Small intestine (tissue), 16 donors: ENCODE measurements around the gene ZCCHC13. TPM values are rescaled to one million over a fixed set of nuclear protein-coding genes. Genes with fewer than 3 reads are reported as not detected.
A peak's percentile ranks its signal among the peaks of the same experiment; 100 is the strongest.
"Not testable (repeated sequence)": the region's sequence is repeated elsewhere in the genome, so short reads cannot be mapped to it uniquely, and the experiment has no call there.

ENCODE experiments used
- DNase-seq, 2 donors: peaks; one replicate each; pipeline versions ENCODE4 v3.0.0 to v3.0.0-alpha.2; 2013
- FAIRE-seq: peaks from 2 replicates; lab custom pipeline; 2012; peaks lifted over from hg19 to GRCh38; lab: Jason Lieb, UNC
- H3K27ac ChIP-seq, 3 donors: one replicate each; pipeline ENCODE4 v1.5.1; 2013; ENCODE audit warnings: low read length in 2 of 3, mild to moderate bottlenecking in 2 of 3, control low read depth in 1 of 3, inconsistent platforms in 1 of 3, low read depth in 1 of 3, moderate library complexity in 1 of 3
- H3K27me3 ChIP-seq, 3 donors: one replicate each; pipeline ENCODE4 v1.6.1; 2013; ENCODE audit warnings: low read length in 3 of 3, inconsistent platforms in 1 of 3; ENCODE audit not compliant: control insufficient read depth in 3 of 3, insufficient read depth in 3 of 3
- H3K36me3 ChIP-seq, 3 donors: one replicate each; pipeline ENCODE4 v1.6.1; 2013; ENCODE audit warnings: low read length in 3 of 3, inconsistent platforms in 1 of 3, low read depth in 1 of 3, mild to moderate bottlenecking in 1 of 3, moderate library complexity in 1 of 3; ENCODE audit not compliant: control insufficient read depth in 3 of 3, insufficient read depth in 2 of 3
- H3K4me1 ChIP-seq, 3 donors: one replicate each; pipeline ENCODE4 v1.6.1; 2013; ENCODE audit warnings: low read length in 2 of 3, inconsistent platforms in 1 of 3, low read depth in 1 of 3, mild to moderate bottlenecking in 1 of 3, moderate library complexity in 1 of 3; ENCODE audit not compliant: control insufficient read depth in 3 of 3, insufficient read depth in 2 of 3
- H3K4me3 ChIP-seq, 3 donors: one replicate each; pipeline ENCODE4 v1.5.1; 2013; ENCODE audit warnings: low read length in 3 of 3, control low read depth in 1 of 3, inconsistent platforms in 1 of 3, low read depth in 1 of 3, mild to moderate bottlenecking in 1 of 3, moderate library complexity in 1 of 3
- H3K9me3 ChIP-seq, 2 donors: one replicate each; pipeline ENCODE4 v1.6.1; 2013; ENCODE audit warnings: low read depth in 1 of 2, low read length in 1 of 2; ENCODE audit not compliant: control insufficient read depth in 2 of 2, insufficient read depth in 1 of 2
- WGBS, 3 donors: extraction: QIAGEN DNeasy Blood & Tissue Kit; methylation state at CpG; one replicate each; pipeline ENCODE4 v1.1.7; 2013; 5-methylcytosine and 5-hydroxymethylcytosine counted together
- long read RNA-seq, 10 donors: transcript quantifications; one replicate each; lab custom pipeline, GENCODE V29; 2026
- polyA plus RNA-seq, 4 donors: library from polyadenylated mRNA; stranded (reverse) in 3 of 4; unstranded in 1 of 4; fragments of 200-250 nt in 3 of 4; fragments of 120-200 nt in 1 of 4; gene quantifications; one replicate each; pipeline versions ENCODE4 v1.2.1 to v1.2.3, GENCODE V29; 2013
- donor health status: healthy with polysubstance abuse.
- donor health status: control.
- donor health status: control.
- donor health status: Bipolar disorder and iron deficiency.
- donor health status: healthy.

ZCCHC13 gene
- not detected for polyA plus RNA-seq
- long read RNA-seq, donor 1 = 0 reads
- long read RNA-seq, donor 2 = 0 reads
- long read RNA-seq, donor 3 = 0 reads
- long read RNA-seq, donor 4 = 0 reads
- long read RNA-seq, donor 5 = 0 reads
- long read RNA-seq, donor 6 = 0 reads
- long read RNA-seq, donor 7 = 0 reads
- long read RNA-seq, donor 8 = 0 reads
- long read RNA-seq, donor 9 = 0 reads
- long read RNA-seq, donor 10 = 0 reads

DNA sequence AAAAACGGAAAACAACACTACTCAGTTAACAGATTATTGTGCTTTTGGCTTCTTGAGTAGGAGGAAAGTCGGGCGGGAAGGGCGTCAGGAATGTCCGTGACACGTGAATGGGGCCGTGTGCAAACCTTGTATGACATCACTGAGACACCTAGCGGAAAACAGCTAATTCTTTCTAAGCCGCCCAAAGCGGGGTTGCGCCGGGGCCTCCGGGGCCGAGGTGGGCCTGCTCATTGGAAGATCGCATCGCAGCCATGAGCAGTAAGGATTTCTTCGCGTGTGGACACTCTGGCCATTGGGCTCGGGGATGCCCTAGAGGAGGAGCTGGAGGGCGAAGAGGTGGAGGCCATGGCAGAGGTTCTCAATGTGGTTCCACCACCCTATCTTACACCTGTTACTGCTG lies at the start of gene ZCCHC13:
ZCCHC13 (plus strand) TSS at position 165 of the 400 bp plus-strand sequence; CDS start at position 252, 87 bp downstream.
- Histone ChIP-seq H3K36me3 (no peaks in the 10 kb centered on the region), H3K27me3 (no peaks in the 10 kb centered on the region), H3K4me1 (no peaks in the 10 kb centered on the region), H3K9me3 (no peaks in the 10 kb centered on the region), H3K27ac (no peak within 1 kb of the TSS), H3K4me3 (no peak within 1 kb of the TSS)
- DNase-seq = no peak
- WGBS, 3 donors = 90 to 96% (median 95%) methylated on average over 20 of the region's 20 CpGs
- FAIRE-seq = no peak

DNA sequence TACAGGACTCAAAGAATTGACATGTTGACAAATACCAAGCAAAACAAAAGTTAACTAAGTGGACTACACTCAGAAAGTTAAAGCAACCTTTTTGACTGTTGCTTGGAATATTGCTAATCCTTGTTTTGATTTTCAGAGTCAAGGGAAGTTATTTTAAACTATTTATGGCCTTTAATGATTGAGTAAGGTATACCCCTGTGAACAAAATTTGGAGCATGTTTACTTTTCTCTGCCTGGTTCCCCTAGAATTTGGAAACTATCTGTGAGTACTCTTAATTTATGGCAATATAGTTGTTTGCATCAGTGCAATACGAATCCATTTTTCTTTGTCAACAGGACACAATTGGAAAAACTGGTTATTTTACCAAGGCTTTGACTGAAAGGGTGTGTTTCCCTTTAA lies 45.9 kb upstream of the ZCCHC13 start:
- peaks cover 2 to 25% (median 2%) of the 10 kb centered on the region in 3 donors for H3K36me3 ChIP-seq
- FAIRE-seq, H3K4me3 ChIP-seq, H3K4me1 ChIP-seq, H3K27me3 ChIP-seq, DNase-seq, H3K27ac ChIP-seq, H3K9me3 ChIP-seq: not testable (repeated sequence)
- WGBS, 3 donors = 67 to 94% (median 94%) methylated on average over 1 of the region's 1 CpG

DNA sequence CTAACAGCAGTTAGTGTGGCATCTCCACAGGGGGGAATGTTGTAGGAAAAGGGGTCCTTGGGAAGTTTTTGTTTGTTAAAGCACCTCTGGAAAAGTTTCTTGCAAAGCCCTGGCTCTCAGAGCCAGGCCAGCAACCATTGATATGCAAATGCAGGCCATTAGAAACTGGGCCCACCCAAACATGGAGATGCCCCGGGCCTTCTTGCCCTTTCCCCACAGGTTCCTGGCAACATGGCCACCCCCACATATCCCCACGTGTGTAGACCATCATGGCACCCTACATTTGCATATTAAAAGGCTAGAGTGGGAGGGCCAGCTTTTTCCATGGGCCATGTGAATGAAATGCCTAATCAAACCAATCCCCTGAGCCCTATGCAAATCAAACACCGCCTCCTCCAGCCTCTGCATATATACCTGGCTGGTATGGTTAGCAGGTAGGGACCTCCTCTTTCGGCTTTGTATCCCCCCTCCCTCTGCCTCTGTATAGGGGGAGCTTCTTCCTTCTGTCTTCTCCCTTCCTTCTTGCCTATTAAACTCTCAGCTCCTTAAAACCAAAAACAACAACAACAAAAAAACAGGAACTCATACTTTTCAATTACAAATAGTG lies 44.0 kb upstream of the ZCCHC13 start:
- FAIRE-seq = no peak

DNA sequence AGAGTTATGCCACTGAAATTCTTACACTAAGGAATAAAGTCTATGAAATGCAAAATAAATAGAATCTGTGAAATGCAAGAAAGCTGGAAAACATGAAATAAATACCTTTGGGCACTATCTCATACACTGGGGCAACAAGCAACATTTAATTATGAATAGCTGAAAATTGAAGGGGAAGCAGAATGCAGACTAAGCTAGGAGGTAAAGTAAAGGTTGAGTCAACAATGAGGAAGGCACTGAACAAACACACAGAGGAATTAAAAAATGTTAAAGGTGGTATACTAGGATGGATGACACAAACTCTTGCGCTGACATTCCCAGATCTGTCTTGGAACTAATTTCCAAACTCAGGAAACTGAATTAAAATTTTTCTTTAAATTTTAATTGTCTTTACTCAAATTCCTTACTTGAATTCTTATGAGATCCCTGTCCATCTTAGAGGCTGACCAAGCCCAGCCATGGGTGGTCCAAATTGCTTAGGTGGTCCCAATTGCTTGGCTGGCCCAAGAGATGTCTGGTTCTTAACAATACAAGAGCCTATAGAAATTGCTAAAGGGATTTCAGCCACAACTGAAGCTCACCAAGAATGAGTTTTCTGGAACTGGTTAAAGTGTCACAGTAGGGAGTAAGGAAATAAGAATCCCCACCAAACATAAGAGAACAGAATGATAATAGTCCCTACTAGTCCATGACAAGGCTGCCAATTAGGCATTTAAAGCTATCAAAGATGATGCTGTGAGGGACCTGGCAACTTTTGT lies 41.3 kb upstream of the ZCCHC13 start:
- Histone ChIP-seq H3K27me3 (no peaks in the 10 kb centered on the region), H3K36me3 (peaks cover 2 to 24% (median 2%) of the 10 kb centered on the region in 3 donors), H3K4me3 (no peak overlapping the region), H3K27ac (no peak overlapping the region), H3K4me1 (no peaks in the 10 kb centered on the region), H3K9me3 (no peaks in the 10 kb centered on the region)
- no peak for FAIRE-seq
- no peak for DNase-seq
- WGBS, 3 donors = 84 to 100% (median 100%) methylated on average over 1 of the region's 1 CpG

More for the DNA sequence above, 44.0 kb upstream of the ZCCHC13 start:
- DNase-seq = no peak
- Histone ChIP-seq H3K4me1 (no peaks in the 10 kb centered on the region), H3K27ac (no peak overlapping the region), H3K4me3 (no peak overlapping the region), H3K27me3 (no peaks in the 10 kb centered on the region), H3K9me3 (no peaks in the 10 kb centered on the region), H3K36me3 (peaks cover 2 to 26% (median 2%) of the 10 kb centered on the region in 3 donors)
- 59 to 82% (median 79%) methylated on average over 4 of the region's 4 CpGs for WGBS, 3 donors

DNA sequence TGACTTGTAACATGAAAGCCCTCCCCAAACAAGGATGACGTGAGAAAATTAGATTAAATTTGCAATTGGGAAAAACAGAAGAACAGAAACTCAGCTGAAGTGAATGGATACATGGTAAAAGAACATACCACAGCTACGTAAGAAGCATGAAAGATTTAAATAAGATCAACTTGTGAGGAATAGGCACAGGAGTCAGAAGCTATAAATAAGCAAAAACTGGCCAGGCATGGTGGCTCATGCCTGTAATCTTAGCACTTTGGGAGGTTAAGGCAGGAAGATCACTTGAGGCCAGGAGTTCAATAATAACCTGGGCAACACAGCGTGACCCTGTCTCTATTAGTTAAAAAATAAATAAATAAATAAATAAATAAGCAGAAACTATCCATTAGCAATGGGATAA lies 33.6 kb upstream of the ZCCHC13 start:
- H3K27ac ChIP-seq = no peak overlapping the region
- 81 to 96% (median 92%) methylated on average over 3 of the region's 3 CpGs for WGBS, 3 donors
- no peak for DNase-seq
- H3K36me3 ChIP-seq = peaks cover 0 to 17% (median 0%) of the 10 kb centered on the region in 3 donors
- H3K27me3 ChIP-seq = no peaks in the 10 kb centered on the region
- H3K9me3 ChIP-seq = no peaks in the 10 kb centered on the region
- FAIRE-seq = no peak
- no peak overlapping the region for H3K4me3 ChIP-seq
- no peaks in the 10 kb centered on the region for H3K4me1 ChIP-seq

DNA sequence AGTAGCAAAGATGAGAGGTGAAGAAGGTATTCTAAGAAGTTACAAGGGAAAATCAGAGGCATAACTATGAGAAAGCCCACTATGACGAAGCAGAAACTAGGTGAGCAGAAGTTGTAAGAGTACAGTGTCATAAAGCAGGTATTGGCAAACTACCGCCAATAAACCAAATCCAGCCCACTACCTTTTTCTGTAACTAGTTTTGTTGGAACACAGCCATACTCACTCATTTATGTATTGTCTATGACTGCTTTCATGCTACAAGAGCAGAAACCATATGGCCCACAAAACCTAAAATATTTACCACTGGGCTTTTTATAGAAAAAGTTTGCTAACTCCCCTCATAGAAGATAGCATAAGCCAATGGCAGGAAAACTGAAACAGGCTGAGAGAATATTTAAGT lies 31.8 kb upstream of the ZCCHC13 start:
- WGBS, 3 donors = 73 to 96% (median 89%) methylated on average over 2 of the region's 2 CpGs
- DNase-seq = no peak
- Histone ChIP-seq H3K4me1 (no peaks in the 10 kb centered on the region), H3K4me3 (no peak overlapping the region), H3K36me3 (peaks cover 0 to 24% (median 3%) of the 10 kb centered on the region in 3 donors), H3K9me3 (no peaks in the 10 kb centered on the region), H3K27ac (no peak overlapping the region), H3K27me3 (no peaks in the 10 kb centered on the region)
- FAIRE-seq = no peak

DNA sequence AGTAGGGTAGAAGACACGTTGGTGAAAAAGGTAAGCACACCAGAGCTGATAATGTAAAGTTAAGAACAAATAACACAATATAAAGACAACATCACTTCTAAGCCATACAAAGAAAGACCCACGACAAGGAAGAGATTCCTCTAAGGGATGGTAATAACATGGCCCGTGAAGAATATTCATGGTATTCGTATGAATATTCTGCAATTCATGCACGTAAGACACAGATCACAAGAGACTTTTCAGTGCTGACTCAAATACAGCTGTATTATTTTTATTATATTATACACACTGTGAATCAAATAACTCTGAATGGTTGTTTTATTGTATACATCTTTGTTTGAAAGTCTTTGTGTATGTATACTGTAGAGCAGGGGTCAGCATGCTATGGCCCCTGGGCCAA lies 29.5 kb upstream of the ZCCHC13 start:
- H3K27me3 ChIP-seq = no peaks in the 10 kb centered on the region
- FAIRE-seq = no peak

DNA sequence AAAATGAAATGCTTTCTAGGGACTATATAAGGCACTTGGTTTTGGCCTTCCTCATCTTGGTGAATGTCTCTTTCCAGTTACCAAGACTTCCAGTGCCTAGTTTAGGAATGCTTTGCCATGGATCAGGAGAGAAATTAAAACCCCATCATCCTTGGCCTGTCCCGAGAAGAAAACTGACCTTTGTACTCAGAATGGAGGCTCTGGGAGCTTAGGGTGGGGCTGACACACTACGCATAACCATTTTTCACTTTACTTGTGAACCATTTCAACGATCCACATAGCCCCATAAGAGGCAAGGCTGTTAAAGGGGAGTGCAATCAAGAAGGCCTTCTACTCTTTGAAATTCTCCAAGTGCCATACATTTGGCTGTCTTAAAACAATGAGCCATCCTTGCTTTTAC lies 26.7 kb upstream of the ZCCHC13 start:
- H3K4me3 ChIP-seq = no peak overlapping the region
- DNase-seq (peak; percentile 10 to 45), FAIRE-seq (no peak)
- peaks cover 0 to 32% (median 4%) of the 10 kb centered on the region in 3 donors for H3K36me3 ChIP-seq
- 34 to 68% (median 61%) methylated on average over 3 of the region's 3 CpGs for WGBS, 3 donors
- H3K27ac ChIP-seq = no peak overlapping the region
- H3K27me3 ChIP-seq = no peaks in the 10 kb centered on the region
- no peaks in the 10 kb centered on the region for H3K9me3 ChIP-seq
- no peaks in the 10 kb centered on the region for H3K4me1 ChIP-seq

More for the DNA sequence above, 29.5 kb upstream of the ZCCHC13 start:
- no peak overlapping the region for H3K27ac ChIP-seq
- peaks cover 0 to 32% (median 3%) of the 10 kb centered on the region in 3 donors for H3K36me3 ChIP-seq
- DNase-seq = no peak
- no peak overlapping the region for H3K4me3 ChIP-seq
- 73 to 83% (median 77%) methylated on average over 5 of the region's 5 CpGs for WGBS, 3 donors
- no peaks in the 10 kb centered on the region for H3K9me3 ChIP-seq
- H3K4me1 ChIP-seq = no peaks in the 10 kb centered on the region
